HCT116 (cell line): Measurements from ENCODE around the gene TBK1.

ENCODE experiments used
- ATF3 ChIP-seq: IDR thresholded peaks from 2 replicates; pipeline ENCODE4 v1.6.1; 2012
- CTCF ChIP-seq, 3 experiments: fragments of 200-600 bp in 1 of 3; sonication (generic) in 1 of 3; IDR thresholded peaks in 2 of 3; conservative IDR thresholded peaks in 1 of 3; 2 replicates each; pipeline ENCODE4 v1.5.1; 2012 to 2017; ENCODE audit warnings: low read depth in 2 of 3, low read length in 2 of 3, antibody characterized with exemption in 1 of 3, borderline replicate concordance in 1 of 3, control low read depth in 1 of 3, mild to moderate bottlenecking in 1 of 3, mixed read lengths in 1 of 3, mixed run types in 1 of 3, moderate library complexity in 1 of 3; ENCODE audit not compliant: insufficient read depth in 1 of 3
- EGR1 ChIP-seq: IDR thresholded peaks from 2 replicates; pipeline ENCODE4 v1.6.1; 2012; ENCODE audit warnings: low read depth
- EZH2 ChIP-seq: fragments of 200-600 bp; sonication (generic); IDR thresholded peaks from 2 replicates; pipeline ENCODE4 v1.6.1; 2017; ENCODE audit warnings: antibody characterized with exemption, mixed run types
- FOSL1 ChIP-seq: IDR thresholded peaks from 2 replicates; pipeline ENCODE4 v1.6.1; 2012; ENCODE audit warnings: low read depth
- MAX ChIP-seq: IDR thresholded peaks from 2 replicates; pipeline ENCODE4 v1.6.1; 2012
- POLR2A ChIP-seq: IDR thresholded peaks from 2 replicates; pipeline ENCODE4 v1.7.0; 2011; ENCODE audit warnings: borderline replicate concordance; ENCODE audit not compliant: insufficient read depth, insufficient read length; ENCODE audit errors: extremely low read depth
- POLR2AphosphoS5 ChIP-seq: IDR thresholded peaks from 2 replicates; pipeline ENCODE4 v1.6.1; 2011; ENCODE audit warnings: mild to moderate bottlenecking, low read depth, low read length, moderate library complexity
- RAD21 ChIP-seq: IDR thresholded peaks from 2 replicates; pipeline ENCODE4 v1.6.1; 2012; ENCODE audit warnings: low read depth, mild to moderate bottlenecking
- REST ChIP-seq: IDR thresholded peaks from 2 replicates; pipeline ENCODE4 v1.6.1; 2012; ENCODE audit warnings: low read depth
- SIN3A ChIP-seq: IDR thresholded peaks from 2 replicates; pipeline ENCODE4 v1.6.1; 2012; ENCODE audit warnings: low read depth
- ZNF274 ChIP-seq: fragments of 200-500 bp; sonication (Bioruptor generic); IDR thresholded peaks from 2 replicates; pipeline ENCODE4 v1.6.1; 2014; ENCODE audit warnings: mild to moderate bottlenecking, low read depth, low read length, inconsistent platforms

GRCh38 chr12:64534672-64535199, 82.8 kb downstream of the TBK1 start:
- TF ChIP-seq EZH2 (no peak), CTCF (IDR thresholded peaks at IDR 0.05 in 2 of 3, conservative IDR thresholded peaks at IDR 0.05 in 1 of 3; ENCODE audit: borderline replicate concordance in 1 of 3, insufficient read depth in 1 of 3, low read depth in 2 of 3, low read length in 2 of 3) (no peak), FOSL1 (no peak), RAD21 (no peak), POLR2AphosphoS5 (no peak), POLR2A (no peak), ATF3 (no peak), ZNF274 (no peak), EGR1 (no peak), REST (no peak), SIN3A (no peak), MAX (no peak)
